ENCODE results near the gene KLHL36. TPM values are rescaled to one million over a fixed set of nuclear protein-coding genes. Genes with fewer than 3 reads are reported as not detected.

Gene KLHL36
- total RNA-seq, 1 experiment from 2014 or later, result 79.0 TPM

DNA sequence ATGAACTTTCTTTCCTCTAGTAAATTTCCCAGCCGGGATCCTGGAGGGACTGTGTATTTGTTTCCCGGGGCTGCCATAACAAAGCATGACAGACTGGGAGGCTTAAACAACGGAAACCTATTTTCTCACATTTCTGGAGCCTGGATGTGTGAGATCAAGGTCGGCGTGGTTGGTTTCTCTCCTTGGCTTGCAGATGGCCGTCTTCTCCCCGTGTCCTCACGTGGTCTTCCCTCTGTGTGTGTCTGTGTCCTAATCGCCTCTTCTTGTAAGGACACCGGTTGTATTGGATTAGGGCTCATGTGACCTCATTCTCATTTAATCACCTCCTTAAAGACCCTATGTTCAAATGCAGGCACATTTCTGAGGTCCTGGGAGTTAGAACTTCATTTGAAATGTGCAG lies 29.5 kb downstream of the KLHL36 start:
- H3K79me2 ChIP-seq (ENCODE audit: insufficient read depth, low read length), result no peaks in the 10 kb centered on the region
- ATAC-seq, result no peak
- TF ChIP-seq SRF (IDR thresholded peaks at IDR 0.05; ENCODE audit: low read depth) (no peak), FOSL1 (IDR thresholded peaks at IDR 0.05; ENCODE audit: low read depth) (no peak), EGR1 (IDR thresholded peaks at IDR 0.05; ENCODE audit: low read depth) (no peak)
- TF ChIP-seq, protein P1, sequence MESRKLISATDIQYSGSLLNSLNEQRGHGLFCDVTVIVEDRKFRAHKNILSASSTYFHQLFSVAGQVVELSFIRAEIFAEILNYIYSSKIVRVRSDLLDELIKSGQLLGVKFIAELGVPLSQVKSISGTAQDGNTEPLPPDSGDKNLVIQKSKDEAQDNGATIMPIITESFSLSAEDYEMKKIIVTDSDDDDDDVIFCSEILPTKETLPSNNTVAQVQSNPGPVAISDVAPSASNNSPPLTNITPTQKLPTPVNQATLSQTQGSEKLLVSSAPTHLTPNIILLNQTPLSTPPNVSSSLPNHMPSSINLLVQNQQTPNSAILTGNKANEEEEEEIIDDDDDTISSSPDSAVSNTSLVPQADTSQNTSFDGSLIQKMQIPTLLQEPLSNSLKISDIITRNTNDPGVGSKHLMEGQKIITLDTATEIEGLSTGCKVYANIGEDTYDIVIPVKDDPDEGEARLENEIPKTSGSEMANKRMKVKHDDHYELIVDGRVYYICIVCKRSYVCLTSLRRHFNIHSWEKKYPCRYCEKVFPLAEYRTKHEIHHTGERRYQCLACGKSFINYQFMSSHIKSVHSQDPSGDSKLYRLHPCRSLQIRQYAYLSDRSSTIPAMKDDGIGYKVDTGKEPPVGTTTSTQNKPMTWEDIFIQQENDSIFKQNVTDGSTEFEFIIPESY (IDR thresholded peaks at IDR 0.05; ENCODE audit: extremely low read depth, insufficient replicate concordance, low read length), result no peak
- TF ChIP-seq, protein P2, sequence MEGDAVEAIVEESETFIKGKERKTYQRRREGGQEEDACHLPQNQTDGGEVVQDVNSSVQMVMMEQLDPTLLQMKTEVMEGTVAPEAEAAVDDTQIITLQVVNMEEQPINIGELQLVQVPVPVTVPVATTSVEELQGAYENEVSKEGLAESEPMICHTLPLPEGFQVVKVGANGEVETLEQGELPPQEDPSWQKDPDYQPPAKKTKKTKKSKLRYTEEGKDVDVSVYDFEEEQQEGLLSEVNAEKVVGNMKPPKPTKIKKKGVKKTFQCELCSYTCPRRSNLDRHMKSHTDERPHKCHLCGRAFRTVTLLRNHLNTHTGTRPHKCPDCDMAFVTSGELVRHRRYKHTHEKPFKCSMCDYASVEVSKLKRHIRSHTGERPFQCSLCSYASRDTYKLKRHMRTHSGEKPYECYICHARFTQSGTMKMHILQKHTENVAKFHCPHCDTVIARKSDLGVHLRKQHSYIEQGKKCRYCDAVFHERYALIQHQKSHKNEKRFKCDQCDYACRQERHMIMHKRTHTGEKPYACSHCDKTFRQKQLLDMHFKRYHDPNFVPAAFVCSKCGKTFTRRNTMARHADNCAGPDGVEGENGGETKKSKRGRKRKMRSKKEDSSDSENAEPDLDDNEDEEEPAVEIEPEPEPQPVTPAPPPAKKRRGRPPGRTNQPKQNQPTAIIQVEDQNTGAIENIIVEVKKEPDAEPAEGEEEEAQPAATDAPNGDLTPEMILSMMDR (IDR thresholded peaks at IDR 0.05 in 2 of 3, conservative IDR thresholded peaks at IDR 0.05 in 1 of 3; ENCODE audit: borderline replicate concordance in 1 of 3, insufficient read depth in 1 of 3, low read depth in 2 of 3, low read length in 2 of 3), result no peak
- TF ChIP-seq, protein P3, sequence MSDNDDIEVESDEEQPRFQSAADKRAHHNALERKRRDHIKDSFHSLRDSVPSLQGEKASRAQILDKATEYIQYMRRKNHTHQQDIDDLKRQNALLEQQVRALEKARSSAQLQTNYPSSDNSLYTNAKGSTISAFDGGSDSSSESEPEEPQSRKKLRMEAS (IDR thresholded peaks at IDR 0.05), result no peak
- no TSS peak for BruUV-seq (replicated peaks)
- H4K20me1 ChIP-seq (ENCODE audit: insufficient read depth), result no peaks in the 10 kb centered on the region
- RAD21 ChIA-PET (ENCODE audit: low non-redundant PET in 1 of 2, low total read pairs in 2 of 2, uncharacterized antibody in 2 of 2, unreplicated experiment in 2 of 2), result no interaction called here
- intact Hi-C loops (cut with micrococcal nuclease), result no loop called here
- no peaks in the 10 kb centered on the region for H3K9me3 ChIP-seq (ENCODE audit: control insufficient read depth in 1 of 2, insufficient read depth in 1 of 2, low read depth in 1 of 2, low read length in 2 of 2)
- no peaks in the 10 kb centered on the region for H3K36me3 ChIP-seq (ENCODE audit: control insufficient read depth in 1 of 2, insufficient read depth in 2 of 2, low read length in 2 of 2)
- no peak overlapping the region for H3K4me3 ChIP-seq (replicated peaks in 1 of 2; ENCODE audit: low read depth in 1 of 2, low read length in 2 of 2)
- no peak overlapping the region for H2AFZ ChIP-seq (ENCODE audit: low read depth, low read length, poor library complexity, severe bottlenecking)
- H3K27me3 ChIP-seq (ENCODE audit: insufficient read depth, low read length), result peaks cover 40% of the 10 kb centered on the region; the same call in 1 of the 2 replicates
- CTCF ChIA-PET, result no interaction called here
- POLR2A ChIA-PET, result no interaction called here
- H3K4me1 ChIP-seq (ENCODE audit: control insufficient read depth in 1 of 2, insufficient read depth in 2 of 2, low read length in 2 of 2), result no peaks in the 10 kb centered on the region
- DNase-seq (ENCODE audit: low read depth, low spot score), result no peak
- H3K9ac ChIP-seq (ENCODE audit: low read length), result no peak overlapping the region
- H3K27ac ChIP-seq (ENCODE audit: low read depth, low read length), result no peak overlapping the region
- no peaks in the 10 kb centered on the region for H3K9me2 ChIP-seq (ENCODE audit: insufficient read depth)
- no peak overlapping the region for H3K4me2 ChIP-seq (ENCODE audit: low read length)
